HFF-Myc (cell line): ENCODE results near the gene UBE2Q2.

Source experiments
- DNase-seq: peaks from one replicate; pipeline ENCODE4 v3.0.0-alpha.2; 2011; ENCODE audit warnings: low read depth; ENCODE audit errors: extremely low read depth
- H3K4me3 ChIP-seq: replicated peaks from 2 replicates; pipeline ENCODE4 v1.5.1; 2011; ENCODE audit warnings: low read depth, mild to moderate bottlenecking, control low read depth, low read length
- TF ChIP-seq, protein P1 (sequence below): IDR thresholded peaks from 2 replicates; pipeline ENCODE4 v1.5.1; 2012; ENCODE audit warnings: mild to moderate bottlenecking, low read depth, low read length, control low read depth; ENCODE audit errors: missing control alignments

The UBE2Q2 gene

DNA sequence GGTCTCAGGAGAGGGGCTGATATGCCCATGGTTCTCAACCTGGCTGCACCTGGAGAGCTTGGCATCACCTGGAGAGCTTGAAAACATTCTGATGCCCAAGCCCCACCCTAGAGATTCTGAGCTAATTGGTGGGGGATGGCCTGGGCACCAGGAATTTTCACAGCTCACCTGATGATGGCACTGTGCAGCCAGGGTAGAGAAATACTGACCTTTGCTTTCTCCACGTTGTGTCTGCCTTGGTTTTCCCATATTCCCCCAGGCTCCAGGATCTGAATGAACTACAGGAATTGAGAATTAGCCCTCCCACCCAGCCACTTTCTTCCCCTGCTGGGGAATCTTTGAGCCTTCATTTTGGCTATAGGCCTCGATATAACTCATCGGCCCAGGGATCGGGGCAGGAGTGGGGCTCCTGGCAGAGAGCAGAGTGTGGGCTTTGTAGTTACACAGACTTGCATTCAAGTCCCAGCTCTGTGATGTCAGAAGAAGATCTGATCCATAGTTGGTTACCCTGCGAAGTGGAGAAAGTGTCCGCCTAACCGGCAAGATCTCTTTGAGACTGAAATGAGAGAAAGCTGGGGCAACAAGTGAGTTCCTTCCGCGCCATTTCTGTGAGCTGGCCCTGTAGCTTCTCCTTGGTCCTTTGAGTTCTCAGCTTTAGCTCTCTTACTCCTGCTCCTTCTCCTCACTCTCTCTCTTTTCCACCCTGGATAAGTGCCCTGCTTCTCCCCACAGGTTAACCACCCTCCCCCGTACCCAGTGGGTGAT is 33.1 kb upstream of the UBE2Q2 start:
- TF ChIP-seq, protein P1, sequence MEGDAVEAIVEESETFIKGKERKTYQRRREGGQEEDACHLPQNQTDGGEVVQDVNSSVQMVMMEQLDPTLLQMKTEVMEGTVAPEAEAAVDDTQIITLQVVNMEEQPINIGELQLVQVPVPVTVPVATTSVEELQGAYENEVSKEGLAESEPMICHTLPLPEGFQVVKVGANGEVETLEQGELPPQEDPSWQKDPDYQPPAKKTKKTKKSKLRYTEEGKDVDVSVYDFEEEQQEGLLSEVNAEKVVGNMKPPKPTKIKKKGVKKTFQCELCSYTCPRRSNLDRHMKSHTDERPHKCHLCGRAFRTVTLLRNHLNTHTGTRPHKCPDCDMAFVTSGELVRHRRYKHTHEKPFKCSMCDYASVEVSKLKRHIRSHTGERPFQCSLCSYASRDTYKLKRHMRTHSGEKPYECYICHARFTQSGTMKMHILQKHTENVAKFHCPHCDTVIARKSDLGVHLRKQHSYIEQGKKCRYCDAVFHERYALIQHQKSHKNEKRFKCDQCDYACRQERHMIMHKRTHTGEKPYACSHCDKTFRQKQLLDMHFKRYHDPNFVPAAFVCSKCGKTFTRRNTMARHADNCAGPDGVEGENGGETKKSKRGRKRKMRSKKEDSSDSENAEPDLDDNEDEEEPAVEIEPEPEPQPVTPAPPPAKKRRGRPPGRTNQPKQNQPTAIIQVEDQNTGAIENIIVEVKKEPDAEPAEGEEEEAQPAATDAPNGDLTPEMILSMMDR: peak; percentile 40
- DNase-seq: no peak
- H3K4me3 ChIP-seq: no peak overlapping the region

DNA sequence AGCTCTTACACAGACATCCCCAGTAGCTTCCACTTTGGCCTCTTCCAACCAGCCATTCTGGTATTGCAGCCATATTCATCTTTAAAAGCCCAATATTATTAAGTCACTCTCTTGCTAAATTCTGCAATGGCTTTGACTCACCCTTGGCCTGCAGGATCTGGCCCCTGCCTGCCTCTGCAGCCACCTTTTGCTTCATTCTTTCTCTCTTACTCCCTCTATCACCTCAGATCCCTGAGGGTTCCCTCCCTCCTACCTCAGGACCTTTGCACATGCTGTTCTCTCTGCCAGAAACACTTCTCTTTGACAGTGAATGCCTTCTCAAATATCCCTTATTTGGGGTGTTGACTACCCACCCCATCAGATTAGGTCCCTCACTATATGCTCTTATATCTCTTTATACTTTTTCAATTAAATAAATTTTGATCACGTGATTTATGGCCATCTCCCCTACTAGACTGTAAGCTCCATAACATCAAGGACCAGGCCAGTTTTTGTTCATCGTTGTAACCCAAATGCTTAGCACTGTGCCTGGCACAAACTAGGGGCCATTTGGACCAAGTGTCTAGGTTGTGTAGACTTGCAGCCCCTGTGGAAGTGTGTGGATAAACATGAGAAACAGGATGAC is 32.3 kb upstream of the UBE2Q2 start:
- TF ChIP-seq, protein P1: no peak
- no peak overlapping the region for H3K4me3 ChIP-seq
- no peak for DNase-seq

DNA sequence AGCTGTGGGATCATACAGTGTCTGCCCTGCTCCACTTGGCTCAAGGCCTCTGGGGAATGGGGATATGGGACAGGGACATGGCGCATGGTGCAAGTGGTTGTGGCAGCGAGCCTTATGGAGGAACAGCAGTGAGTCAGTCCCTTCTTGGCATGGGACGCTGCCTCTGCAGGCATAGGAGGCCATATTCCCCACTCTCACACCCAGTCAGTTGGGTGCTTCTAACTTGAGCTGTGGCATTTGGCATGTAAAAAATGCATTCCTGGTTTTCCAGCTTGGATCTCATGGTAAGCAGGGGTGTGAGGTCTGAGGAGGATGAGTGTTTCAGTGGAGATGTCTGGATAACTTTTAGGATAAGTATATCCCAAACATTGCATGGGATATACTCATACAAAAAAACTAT is 31.6 kb upstream of the UBE2Q2 start:
- DNase-seq: no peak
- no peak overlapping the region for H3K4me3 ChIP-seq
- TF ChIP-seq, protein P1: no peak

DNA sequence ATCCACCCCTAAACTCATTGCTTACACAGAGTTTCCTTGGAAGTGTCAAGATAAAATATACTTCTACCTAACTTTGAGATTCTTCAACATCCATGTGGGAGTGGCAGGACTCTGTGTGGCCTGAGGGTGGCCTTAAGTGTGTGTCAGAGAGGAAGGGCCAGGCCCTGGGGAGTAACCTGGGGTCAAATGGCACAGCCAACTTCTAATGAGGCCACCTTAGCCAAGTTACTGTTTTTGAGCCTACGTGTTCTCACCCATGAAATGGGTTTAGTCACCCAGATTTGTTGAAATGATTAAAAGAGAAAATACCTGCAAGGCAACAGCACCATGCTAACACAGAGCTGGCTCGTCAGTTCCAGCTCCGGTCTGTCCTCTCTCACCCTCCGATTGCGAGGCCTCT is 28.5 kb upstream of the UBE2Q2 start:
- H3K4me3 ChIP-seq: no peak overlapping the region
- TF ChIP-seq, protein P1: no peak
- no peak for DNase-seq

DNA sequence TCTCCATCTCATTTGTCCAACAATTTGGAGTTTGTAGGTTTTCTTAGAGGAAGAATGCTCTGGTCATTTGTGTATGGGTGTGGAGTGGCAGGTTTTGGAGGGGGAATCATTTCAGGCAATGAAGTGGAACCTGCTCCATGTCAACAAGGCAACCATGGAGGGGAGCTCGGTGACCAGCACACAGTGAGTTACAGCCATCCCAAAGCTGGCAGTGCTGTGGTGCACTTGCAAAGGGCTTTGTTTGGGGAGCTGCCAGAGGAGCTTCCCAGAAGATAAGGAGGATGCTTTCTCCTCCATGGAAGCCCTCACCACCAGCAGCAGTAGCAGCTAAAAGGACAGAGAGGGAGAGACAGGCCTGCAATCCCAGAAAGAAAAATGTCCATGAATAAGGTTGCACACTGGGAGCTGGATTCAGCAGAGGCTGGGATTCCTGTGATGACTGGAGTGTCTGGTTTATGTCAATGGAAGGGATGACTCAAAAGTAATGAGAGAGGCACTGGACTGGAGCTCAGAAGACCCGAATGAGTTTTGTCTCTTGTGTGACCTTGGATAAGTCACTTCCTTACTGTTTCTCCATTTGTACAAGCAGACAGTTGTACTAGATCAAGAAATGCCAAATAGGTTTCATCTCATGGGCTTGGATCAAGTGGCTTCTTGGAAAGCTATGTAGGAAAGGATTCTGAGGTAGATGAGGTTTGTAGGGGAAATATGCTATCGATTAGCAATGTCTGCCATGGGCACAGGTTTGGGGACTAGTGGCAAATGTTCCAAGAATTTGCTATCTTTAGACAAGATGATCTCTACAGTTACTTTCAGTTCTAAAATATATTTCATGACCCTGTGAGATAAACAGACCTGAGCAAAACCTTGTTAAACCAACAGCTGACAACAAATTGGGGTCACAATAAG is 27.2 kb upstream of the UBE2Q2 start:
- no peak for DNase-seq
- TF ChIP-seq, protein P1: no peak
- H3K4me3 ChIP-seq: no peak overlapping the region

DNA sequence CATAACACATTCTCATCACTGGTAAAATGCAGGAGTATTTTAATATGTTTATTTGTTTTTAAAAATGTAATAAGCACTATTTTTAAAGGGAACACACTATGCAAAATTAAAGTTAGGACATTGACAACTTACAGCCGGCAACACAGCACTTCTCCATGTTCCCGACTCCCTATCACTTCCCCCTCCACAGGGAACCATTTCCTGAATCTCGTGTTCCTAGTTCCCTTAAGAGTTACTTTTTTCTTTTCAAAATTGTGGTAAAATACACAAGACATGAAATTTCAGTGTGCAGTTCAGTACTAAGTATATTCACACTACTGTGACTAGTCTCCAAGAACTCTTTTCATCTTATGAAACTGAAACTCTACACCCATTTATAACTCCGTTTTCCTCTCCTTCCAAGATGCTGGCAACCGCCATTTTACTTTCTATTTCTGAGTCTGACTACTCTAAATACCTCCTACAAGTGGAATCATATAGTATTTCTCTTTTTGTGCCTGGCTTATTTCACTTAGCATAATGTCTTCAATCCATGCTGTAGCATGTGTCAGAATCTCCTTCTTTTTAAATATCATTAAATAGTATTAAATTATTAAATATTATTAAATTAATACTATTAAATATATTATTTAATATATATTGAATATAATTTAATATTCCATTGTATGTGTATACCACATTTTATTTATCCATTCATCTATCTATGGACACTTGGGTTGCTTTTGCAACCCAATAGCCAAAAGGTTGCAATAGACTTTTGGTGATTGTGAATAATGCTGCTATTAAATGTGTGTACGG is 25.9 kb upstream of the UBE2Q2 start:
- H3K4me3 ChIP-seq: no peak overlapping the region
- TF ChIP-seq, protein P1: no peak
- DNase-seq: no peak
